Endothelial cell (in vitro differentiated cells): ENCODE data around the gene ITGB2. TPM values are rescaled to one million over a fixed set of nuclear protein-coding genes. Genes with fewer than 3 reads are reported as not detected.

ENCODE experiments used
- DNase-seq: peaks from one replicate; pipeline ENCODE4 v3.0.0; 2021; ENCODE audit warnings: low spot score
- H3K27ac Mint-ChIP-seq: one replicate; pipeline ENCODE4 v1.8.0; 2021; ENCODE audit warnings: mixed read lengths, inconsistent platforms; ENCODE audit not compliant: unreplicated experiment
- H3K27me3 Mint-ChIP-seq: one replicate; pipeline ENCODE4 v1.8.0; 2021; ENCODE audit warnings: mild to moderate bottlenecking, moderate library complexity, mixed read lengths, inconsistent platforms; ENCODE audit not compliant: unreplicated experiment
- H3K36me3 Mint-ChIP-seq: one replicate; pipeline ENCODE4 v1.8.0; 2021; ENCODE audit warnings: mild to moderate bottlenecking, low read depth, mixed read lengths, inconsistent platforms; ENCODE audit not compliant: unreplicated experiment
- H3K4me1 Mint-ChIP-seq: one replicate; pipeline ENCODE4 v1.8.0; 2021; ENCODE audit warnings: mild to moderate bottlenecking, mixed read lengths, inconsistent platforms; ENCODE audit not compliant: unreplicated experiment
- H3K4me3 Mint-ChIP-seq: one replicate; pipeline ENCODE4 v1.8.0; 2021; ENCODE audit warnings: mild to moderate bottlenecking, mixed read lengths, inconsistent platforms; ENCODE audit not compliant: unreplicated experiment
- H3K9me3 Mint-ChIP-seq: one replicate; pipeline ENCODE4 v1.8.0; 2021; ENCODE audit warnings: mixed read lengths, inconsistent platforms; ENCODE audit not compliant: unreplicated experiment
- total RNA-seq: library from RNA; stranded (reverse); fragmentation: NEBNext Ultra II Directional; extraction: Animal tissue kit (Norgen Biotek cat#: 25700); gene quantifications from one replicate; pipeline ENCODE4 v1.2.1, GENCODE V29; 2021; ENCODE audit not compliant: unreplicated experiment
- TF ChIP-seq, protein P1 (sequence below): fragments of 200-600 bp; sonication (generic); IDR thresholded peaks from one replicate; pipeline ENCODE4 v1.5.0; 2021; ENCODE audit warnings: antibody characterized with exemption; ENCODE audit not compliant: unreplicated experiment

Gene ITGB2
- total RNA-seq, 1 donor from 2014 or later: 21.3 TPM

GRCh38 chr21:44892095-44892494, 28.6 kb downstream of the ITGB2 start:
- H3K36me3 Mint-ChIP-seq: no peaks in the 10 kb centered on the region
- DNase-seq: no peak
- H3K4me3 Mint-ChIP-seq: no peak overlapping the region
- H3K27ac Mint-ChIP-seq: no peak overlapping the region
- no peaks in the 10 kb centered on the region for H3K9me3 Mint-ChIP-seq
- TF ChIP-seq, protein P1, sequence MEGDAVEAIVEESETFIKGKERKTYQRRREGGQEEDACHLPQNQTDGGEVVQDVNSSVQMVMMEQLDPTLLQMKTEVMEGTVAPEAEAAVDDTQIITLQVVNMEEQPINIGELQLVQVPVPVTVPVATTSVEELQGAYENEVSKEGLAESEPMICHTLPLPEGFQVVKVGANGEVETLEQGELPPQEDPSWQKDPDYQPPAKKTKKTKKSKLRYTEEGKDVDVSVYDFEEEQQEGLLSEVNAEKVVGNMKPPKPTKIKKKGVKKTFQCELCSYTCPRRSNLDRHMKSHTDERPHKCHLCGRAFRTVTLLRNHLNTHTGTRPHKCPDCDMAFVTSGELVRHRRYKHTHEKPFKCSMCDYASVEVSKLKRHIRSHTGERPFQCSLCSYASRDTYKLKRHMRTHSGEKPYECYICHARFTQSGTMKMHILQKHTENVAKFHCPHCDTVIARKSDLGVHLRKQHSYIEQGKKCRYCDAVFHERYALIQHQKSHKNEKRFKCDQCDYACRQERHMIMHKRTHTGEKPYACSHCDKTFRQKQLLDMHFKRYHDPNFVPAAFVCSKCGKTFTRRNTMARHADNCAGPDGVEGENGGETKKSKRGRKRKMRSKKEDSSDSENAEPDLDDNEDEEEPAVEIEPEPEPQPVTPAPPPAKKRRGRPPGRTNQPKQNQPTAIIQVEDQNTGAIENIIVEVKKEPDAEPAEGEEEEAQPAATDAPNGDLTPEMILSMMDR: no peak
- no peaks in the 10 kb centered on the region for H3K27me3 Mint-ChIP-seq
- H3K4me1 Mint-ChIP-seq: no peaks in the 10 kb centered on the region

- DNase-seq: no peak
- TF ChIP-seq, protein P1: no peak
- Mint-ChIP-seq H3K9me3 (no peaks in the 10 kb centered on the region), H3K4me1 (no peaks in the 10 kb centered on the region), H3K27me3 (no peaks in the 10 kb centered on the region), H3K27ac (no peak overlapping the region), H3K36me3 (no peaks in the 10 kb centered on the region), H3K4me3 (no peak overlapping the region)
Measured at GRCh38 chr21:44891631-44892031, 29.1 kb downstream of the ITGB2 start.

DNA sequence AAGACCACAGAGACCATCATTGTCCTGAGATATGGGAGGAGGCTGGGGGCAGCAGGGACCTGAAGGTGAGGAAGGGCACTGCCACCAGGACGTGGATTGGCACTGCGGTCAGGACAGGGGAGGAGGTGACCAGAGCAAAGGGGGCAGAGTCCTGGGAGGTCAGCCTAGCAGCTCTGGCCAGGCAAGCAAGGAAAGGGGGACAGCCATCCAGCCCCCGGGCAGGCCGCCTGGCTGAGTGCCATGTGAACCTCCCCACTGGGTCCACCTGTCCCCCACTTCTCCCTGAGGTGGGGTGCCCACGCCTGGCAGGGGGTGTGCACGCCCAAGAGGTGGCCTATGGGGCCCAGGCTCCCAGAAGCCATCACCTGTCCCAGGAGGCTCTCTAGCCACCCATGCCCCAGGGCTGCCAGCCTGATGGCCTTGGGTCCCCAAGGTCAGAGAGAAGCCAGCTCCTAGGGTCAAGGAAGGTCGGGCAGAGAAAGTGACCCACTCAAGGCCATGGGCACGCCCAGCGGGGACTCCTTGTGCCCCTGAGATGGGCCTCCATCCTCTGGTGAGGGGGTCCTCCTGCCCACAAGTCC, 29.6 kb downstream of the ITGB2 start:
- Mint-ChIP-seq H3K36me3 (no peaks in the 10 kb centered on the region), H3K27me3 (no peaks in the 10 kb centered on the region), H3K27ac (no peak overlapping the region), H3K4me1 (no peaks in the 10 kb centered on the region), H3K9me3 (no peaks in the 10 kb centered on the region), H3K4me3 (no peak overlapping the region)
- TF ChIP-seq, protein P1: no peak
- DNase-seq: no peak

DNA sequence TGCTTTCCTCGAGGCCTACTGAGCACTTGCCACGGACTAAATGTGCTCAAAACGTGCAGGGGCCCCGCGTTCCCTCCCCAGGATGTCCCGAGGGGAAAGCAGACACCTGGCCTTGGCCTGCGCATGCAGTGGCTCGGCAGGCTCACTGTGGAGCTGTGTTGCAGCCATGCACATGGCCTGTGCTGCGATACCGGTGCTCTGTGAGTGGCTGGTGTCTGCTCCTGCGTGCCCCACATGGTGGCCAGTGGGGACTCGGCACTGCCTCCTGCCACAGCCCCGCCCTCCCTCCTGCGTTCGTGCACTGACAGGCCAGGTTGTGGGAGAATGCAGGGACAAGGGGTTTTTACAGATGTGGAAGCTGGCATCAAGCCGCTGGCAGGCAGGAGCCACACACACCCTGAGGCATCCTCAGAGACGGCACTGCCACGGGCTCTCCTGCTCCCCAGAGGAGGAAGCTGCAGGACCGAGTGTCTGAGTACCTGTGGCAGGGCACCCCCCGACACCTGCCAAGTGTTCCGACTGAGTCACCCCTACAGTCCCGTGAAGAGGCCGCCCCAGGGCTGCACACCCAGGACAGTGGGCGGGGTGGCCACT, 30.3 kb downstream of the ITGB2 start:
- H3K4me3 Mint-ChIP-seq: no peak overlapping the region
- H3K36me3 Mint-ChIP-seq: no peaks in the 10 kb centered on the region
- no peaks in the 10 kb centered on the region for H3K4me1 Mint-ChIP-seq
- H3K27ac Mint-ChIP-seq: no peak overlapping the region
- TF ChIP-seq, protein P1: no peak
- peaks cover 2% of the 10 kb centered on the region for H3K27me3 Mint-ChIP-seq
- H3K9me3 Mint-ChIP-seq: no peaks in the 10 kb centered on the region
- no peak for DNase-seq

- H3K9me3 Mint-ChIP-seq: no peaks in the 10 kb centered on the region
- no peaks in the 10 kb centered on the region for H3K4me1 Mint-ChIP-seq
- no peak for DNase-seq
- H3K36me3 Mint-ChIP-seq: no peaks in the 10 kb centered on the region
- TF ChIP-seq, protein P1: no peak
- H3K27me3 Mint-ChIP-seq: peaks cover 2% of the 10 kb centered on the region
- no peak overlapping the region for H3K27ac Mint-ChIP-seq
- H3K4me3 Mint-ChIP-seq: no peak overlapping the region
Measured at GRCh38 chr21:44889625-44890337, 30.9 kb downstream of the ITGB2 start.
